NCI-H226 (cell line): Measurements from ENCODE around the gene DNHD1.

Experiments used
- DNase-seq: peaks from one replicate; pipeline ENCODE4 v3.0.0-alpha.2; 2015

The DNHD1 gene

DNA sequence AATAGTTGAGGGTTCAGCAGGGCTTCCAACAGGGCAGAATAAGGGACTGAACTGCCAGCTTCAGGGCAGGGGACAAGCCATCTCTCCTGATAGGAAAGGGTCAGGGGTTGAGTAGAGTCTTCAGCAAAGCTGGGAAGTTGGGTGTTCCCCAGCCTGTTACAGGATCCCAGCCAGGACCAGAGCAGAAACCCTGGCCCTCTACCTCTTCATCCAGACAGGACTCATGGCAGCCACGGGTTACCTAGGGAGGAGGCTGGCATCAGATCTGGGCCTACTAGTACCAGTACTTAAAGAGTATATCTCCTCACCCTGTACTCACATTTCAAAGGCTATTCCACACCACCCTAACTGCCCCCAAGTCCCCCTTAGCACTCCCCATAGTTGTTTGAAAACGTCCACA, 117.4 kb downstream of the DNHD1 start:
- DNase-seq: no peak

DNA sequence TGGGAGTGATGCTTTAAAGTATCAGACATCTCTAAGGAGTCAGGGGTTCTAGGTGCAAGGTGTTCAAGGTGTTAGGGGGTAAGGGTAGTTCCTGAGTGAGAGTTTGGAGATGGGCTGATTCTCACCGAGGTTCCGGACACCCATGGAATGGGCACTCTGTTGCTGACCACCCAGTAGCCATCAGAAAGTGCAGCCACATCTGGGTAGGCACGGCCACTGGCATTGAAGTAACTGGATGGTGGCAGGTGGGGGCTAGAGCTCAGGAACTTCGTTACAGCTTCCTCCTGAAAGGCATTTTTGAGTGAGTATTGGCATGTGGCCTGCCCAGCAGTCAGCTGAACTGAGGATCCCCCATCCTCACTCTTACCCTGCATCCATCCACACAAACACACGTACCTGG, 118.0 kb downstream of the DNHD1 start:
- DNase-seq: no peak

DNA sequence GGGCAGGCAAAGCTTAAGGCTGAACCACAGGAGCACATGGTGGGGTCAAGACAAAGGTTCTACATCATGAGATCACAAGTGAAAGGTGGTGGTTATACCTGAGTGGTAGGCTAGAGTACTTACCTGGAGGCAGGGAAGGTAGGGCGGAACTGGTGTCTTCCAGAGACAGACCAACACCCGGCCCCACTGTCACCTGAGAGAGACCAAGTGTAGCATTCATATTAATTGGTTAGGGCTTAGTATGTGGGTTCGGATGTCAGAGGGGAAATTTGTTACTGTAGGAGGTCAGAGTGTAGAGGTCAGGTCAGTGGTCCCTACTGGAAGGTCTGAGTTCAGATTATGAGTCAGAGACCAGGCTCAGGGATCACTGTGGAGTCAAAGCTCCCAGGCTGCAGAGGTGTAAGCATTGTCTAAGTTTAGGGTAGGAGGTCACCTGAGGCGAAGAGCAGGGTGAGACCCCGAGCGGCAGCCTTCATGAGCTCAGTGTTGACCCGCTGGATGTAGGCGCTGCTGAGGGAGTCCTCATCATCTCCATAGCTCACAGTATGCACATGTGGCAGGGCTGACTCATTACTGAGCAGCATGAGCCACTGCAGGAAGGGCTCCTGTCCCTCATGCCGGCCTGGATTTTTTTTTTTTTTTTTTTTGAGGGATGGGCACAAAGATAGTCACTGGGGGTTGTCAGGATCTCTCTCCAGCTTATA, 119.0 kb downstream of the DNHD1 start:
- no peak for DNase-seq

DNA sequence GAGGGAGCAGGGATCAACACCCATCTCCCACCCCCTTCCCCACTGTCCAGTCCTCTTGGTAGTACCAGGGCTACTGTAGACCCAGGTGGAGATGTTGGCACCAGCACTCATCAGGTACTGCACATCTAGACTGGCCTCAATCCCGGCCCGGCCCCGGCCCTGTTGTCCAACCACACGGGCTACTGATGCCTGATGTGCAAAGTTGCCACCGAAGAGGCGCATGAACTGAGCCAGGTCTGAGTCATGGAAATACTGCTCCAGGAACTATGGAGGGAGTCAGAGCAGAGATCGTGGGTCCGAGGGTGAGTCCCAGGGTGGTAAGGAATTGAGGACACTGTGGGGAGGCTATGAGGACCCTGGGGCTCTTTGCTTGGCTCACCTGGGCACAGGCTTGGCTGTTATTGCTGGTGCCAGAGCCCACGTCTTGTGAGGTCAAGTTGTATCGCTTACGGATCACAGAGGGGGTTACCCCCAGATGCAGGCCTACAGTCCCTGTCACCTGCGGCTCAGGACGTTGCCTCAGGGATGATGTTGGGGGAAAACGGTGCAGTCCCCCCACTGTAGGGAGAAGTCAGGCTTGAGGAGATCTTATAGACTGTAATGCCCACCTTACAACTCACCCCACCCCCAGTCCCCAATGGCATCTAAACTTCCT, 119.6 kb downstream of the DNHD1 start:
- no peak for DNase-seq

DNA sequence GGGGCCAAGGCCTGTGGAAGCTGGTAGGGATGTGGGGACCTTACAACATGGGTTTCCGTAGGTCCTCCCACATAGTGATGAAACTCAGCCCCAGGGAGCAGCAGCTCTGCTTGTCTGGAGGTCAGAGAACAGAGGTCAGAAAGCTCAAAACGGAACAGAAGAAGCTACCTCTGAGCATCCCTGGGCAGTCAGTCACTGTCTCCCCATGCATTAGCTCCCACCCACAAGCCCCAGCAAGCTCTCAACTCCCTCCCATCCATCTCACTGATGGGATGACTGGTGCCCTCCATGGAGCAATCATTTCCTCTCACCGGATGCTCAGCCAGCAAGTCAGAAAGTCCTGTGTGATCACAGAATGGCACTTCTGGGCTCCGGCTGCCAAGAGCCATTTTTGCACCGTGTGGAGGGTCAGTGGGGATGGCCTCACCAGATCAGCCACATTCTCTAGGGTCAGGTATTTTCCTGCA, 120.3 kb downstream of the DNHD1 start:
- no peak for DNase-seq

DNA sequence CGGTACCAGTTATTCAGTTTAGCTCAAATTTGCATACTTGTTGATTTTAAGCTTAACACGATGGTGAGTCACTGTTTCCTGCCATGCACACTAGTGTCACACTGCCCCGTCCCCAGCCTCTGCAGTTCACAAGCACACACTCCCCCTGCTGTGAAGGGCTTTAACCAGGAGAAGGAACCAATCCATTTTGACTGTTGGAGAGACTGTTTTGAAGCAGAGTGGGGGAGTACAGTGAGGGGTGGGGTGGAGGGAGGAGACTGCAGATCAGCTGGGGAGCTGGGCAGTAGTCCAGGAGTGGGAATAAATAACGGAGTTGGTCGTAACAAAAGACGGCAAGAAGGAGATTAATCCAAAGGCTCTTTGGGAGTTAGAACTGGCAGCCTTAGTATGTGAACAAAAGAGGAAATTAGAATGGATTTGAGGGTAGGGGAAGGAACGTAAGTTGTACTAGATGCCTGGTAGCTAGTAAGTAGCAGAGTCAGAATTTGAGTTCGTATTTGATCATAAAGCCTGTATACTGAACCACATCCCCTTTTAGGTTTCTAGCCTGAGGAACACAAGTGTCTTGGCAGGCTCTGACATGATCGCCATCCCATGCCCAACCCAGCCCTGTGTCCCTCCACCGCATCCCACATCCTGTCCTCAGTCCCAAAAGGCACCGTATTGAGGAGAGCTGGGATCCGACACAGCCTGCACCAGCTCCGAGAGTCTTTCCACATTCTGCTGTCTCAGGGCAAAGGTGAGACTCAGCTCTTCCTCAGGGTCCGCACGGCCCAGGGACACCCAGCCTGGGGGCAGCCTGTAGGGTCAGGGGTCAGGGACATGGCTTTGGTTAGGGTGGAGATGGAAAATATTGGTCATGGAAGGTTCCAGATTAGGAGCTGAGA, 121.3 kb downstream of the DNHD1 start:
- DNase-seq: no peak

DNA sequence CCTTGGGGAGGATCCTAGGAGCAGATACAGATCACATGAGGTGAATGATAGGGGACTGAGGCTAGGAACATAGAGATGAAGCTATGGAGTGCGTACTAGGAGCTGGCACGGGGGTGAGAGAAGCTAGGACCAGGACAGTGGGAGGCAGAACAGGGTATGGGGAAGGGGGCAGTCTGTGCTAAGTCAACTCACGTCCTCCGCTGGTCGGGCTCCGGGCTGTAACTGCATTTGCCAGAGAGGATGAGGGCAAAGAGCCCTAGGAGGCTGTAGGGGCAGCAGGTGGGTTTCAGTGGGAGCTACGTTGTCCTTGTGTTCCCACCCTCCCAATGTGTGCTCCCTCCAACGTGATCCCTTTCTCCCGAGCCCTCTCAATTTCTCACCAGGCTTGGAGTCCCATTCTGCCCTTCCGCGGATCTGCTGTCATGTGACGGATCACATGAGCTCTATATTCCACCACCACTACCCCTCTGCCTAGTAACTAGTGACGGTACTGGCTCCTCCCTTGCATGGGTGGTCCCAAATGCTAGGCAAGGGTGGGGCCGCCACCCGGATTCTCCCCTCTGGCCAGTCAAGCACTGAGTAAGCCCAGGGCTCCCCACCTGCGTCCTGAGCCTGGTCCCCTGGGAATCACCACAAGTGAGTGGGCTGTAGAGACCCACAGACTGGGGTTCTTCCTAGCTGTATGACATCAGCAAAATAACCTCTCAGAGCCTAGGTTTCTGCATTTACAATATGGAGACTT, 122.1 kb downstream of the DNHD1 start, which contains the start of gene TPP1:
TPP1 (minus strand) TSS at position 419 of the 742 bp plus-strand sequence; CDS start at position 397, 22 bp downstream.
- DNase-seq: peak; percentile 86

DNA sequence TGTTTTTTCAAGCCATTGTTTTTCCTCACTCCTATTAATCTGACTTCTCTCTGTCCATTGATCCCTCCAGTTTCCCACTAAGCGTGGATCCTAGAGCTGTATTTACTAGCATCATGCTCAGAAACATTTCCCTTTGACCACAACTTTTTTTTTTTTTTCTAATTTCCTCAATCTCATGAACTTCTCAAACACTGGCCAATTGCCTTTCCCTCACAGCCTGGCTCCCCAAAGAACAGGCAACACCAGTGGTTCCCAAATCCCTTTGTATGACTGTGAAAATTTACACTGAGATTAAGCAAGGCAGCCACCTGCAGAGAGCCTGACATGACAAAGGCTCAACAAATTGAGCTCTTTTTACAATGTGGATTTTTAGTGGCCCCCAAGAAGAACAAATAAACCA, 123.6 kb downstream of the DNHD1 start:
- DNase-seq: no peak
